ENCODE results near the gene LRRC8C. TPM values are rescaled to one million over a fixed set of nuclear protein-coding genes. Genes with fewer than 3 reads are reported as not detected.

The LRRC8C gene
- total and polyA plus RNA-seq, 10 of the 15 experiments (the other 5 are each of a cell fraction or from before 2014, with no cell fraction given), result 2.3 to 16.3 (median 10.8) TPM

DNA sequence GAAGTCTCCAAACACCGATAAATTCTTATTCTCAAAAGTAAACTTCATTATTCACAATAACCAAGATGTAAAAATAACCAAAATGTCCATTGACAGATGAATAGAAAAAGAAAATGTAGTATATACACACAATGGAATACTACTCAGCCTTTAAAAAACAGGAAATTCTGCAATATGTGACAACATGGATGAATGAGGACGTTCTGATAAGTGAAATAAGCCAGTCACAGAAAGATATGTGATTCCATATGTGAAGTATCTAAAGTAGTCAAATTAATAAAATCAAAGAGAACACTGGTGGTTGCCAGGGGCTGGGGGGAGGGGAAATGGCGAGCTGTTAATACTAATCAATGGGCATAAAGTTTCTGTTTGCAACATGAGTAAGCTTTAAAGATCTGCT, 36.0 kb downstream of the LRRC8C start:
- H3K4me2 ChIP-seq (ENCODE audit: control insufficient read depth, insufficient read depth), result peak overlapping the region; percentile 69
- DNase-seq (ENCODE audit: low read depth, low spot score), result no peak
- in situ Hi-C loops (cut with MboI) (no loop called here), intact Hi-C loops (cut with micrococcal nuclease; ENCODE audit: unreplicated experiment) (no loop called here)
- TF ChIP-seq FOS (IDR thresholded peaks at IDR 0.05; ENCODE audit: borderline replicate concordance, extremely low read depth, insufficient read length) (no peak), ZNF217 (IDR thresholded peaks at IDR 0.05) (no peak), MLLT1 (IDR thresholded peaks at IDR 0.05) (peak; percentile 66), PBX3 (IDR thresholded peaks at IDR 0.05; ENCODE audit: insufficient replicate concordance, low read depth, low read length) (no peak)
- TF ChIP-seq, protein P1, sequence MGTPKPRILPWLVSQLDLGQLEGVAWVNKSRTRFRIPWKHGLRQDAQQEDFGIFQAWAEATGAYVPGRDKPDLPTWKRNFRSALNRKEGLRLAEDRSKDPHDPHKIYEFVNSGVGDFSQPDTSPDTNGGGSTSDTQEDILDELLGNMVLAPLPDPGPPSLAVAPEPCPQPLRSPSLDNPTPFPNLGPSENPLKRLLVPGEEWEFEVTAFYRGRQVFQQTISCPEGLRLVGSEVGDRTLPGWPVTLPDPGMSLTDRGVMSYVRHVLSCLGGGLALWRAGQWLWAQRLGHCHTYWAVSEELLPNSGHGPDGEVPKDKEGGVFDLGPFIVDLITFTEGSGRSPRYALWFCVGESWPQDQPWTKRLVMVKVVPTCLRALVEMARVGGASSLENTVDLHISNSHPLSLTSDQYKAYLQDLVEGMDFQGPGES (IDR thresholded peaks at IDR 0.05), result no peak
- peaks cover 36% of the 10 kb centered on the region for H3K79me2 ChIP-seq (ENCODE audit: control insufficient read depth, insufficient read depth, low read length)
- H3K4me3 ChIP-seq, result no peak overlapping the region
- peak; percentile 29 for ATAC-seq
- FAIRE-seq, result no peak
- no peak overlapping the region for H2AFZ ChIP-seq (ENCODE audit: control insufficient read depth, low read depth, low read length)
- no TSS peak for BruUV-seq (replicated peaks)
- SMC1A ChIA-PET (ENCODE audit: uncharacterized antibody, unreplicated experiment), result interaction anchor here (0.5 to 15.5 kb wide), 13 partner anchors 9 to 113 kb away, joined by 3 to 353 read pairs (median 6); partner anchors contain the start of gene LRRC8C
- H3K27ac ChIP-seq (ENCODE audit: control insufficient read depth, insufficient read depth), result peak overlapping the region; percentile 49; the same call in 1 of the 2 replicates
- WGBS (ENCODE audit: insufficient coverage, insufficient replicate concordance, low lambda C conversion rate, missing lambda C conversion rate), result 62% methylated on average over 3 of the region's 3 CpGs
- RAD21 ChIA-PET (ENCODE audit: unreplicated experiment), result interaction anchor here (0.6 to 7.6 kb wide), 20 partner anchors 10 to 95 kb away, joined by 3 to 76 read pairs (median 8); partner anchors contain the start of gene LRRC8C
- no peaks in the 10 kb centered on the region for H4K20me1 ChIP-seq (ENCODE audit: control insufficient read depth, insufficient read depth)
- POLR2A ChIA-PET, result interaction anchor here (0.7 to 6.6 kb wide), 9 partner anchors 11 to 153 kb away, joined by 3 to 57 read pairs (median 5); no protein-coding TSS in a partner anchor
- H3K4me1 ChIP-seq (ENCODE audit: control insufficient read depth, insufficient read depth, low read length), result peaks cover 37% of the 10 kb centered on the region
- H3K27me3 ChIP-seq (replicated peaks in 1 of 2; ENCODE audit: control insufficient read depth in 2 of 2, insufficient read depth in 2 of 2, low read length in 1 of 2), result no peaks in the 10 kb centered on the region
- no peak overlapping the region for H3K9ac ChIP-seq (ENCODE audit: control insufficient read depth, insufficient read depth, low read length)
- CTCF ChIA-PET, result interaction anchor here (0.7 to 5.4 kb wide), 8 partner anchors 11 to 94 kb away, joined by 3 to 68 read pairs (median 10); no protein-coding TSS in a partner anchor
- H3K9me3 ChIP-seq (replicated peaks; ENCODE audit: control insufficient read depth, insufficient read depth, low read length), result no peaks in the 10 kb centered on the region; the same call in 1 of the 3 replicates
- H3K36me3 ChIP-seq (ENCODE audit: control insufficient read depth in 2 of 2, insufficient read depth in 2 of 2, low read length in 1 of 2), result no peaks in the 10 kb centered on the region
